OCI-LY1 (cell line): ENCODE measurements around the gene SLC4A5.

Experiments used
- H2AFZ ChIP-seq: fragments of 200-600 bp; sonication (generic), shearing (Covaris generic); 2 replicates; pipeline ENCODE4 v1.6.0; 2014; ENCODE audit warnings: antibody characterized with exemption, mild to moderate bottlenecking, low read length
- H3F3A ChIP-seq: fragments of 200-600 bp; sonication (generic), shearing (Covaris generic); 2 replicates; pipeline ENCODE4 v1.6.0; 2014; ENCODE audit warnings: mild to moderate bottlenecking, antibody characterized with exemption, low read length, moderate library complexity; ENCODE audit not compliant: insufficient read depth
- H3K27ac ChIP-seq: fragments of 200-600 bp; sonication (generic); 2 replicates; pipeline ENCODE4 v1.5.1; 2014; ENCODE audit warnings: low read length, mixed run types, mild to moderate bottlenecking, low read depth; ENCODE audit not compliant: poor library complexity, severe bottlenecking
- H3K27me3 ChIP-seq: fragments of 200-600 bp; sonication (generic); 2 replicates; pipeline ENCODE4 v1.6.0; 2014; ENCODE audit warnings: antibody characterized with exemption, mild to moderate bottlenecking, low read length, moderate library complexity; ENCODE audit not compliant: insufficient read depth
- H3K36me3 ChIP-seq: fragments of 200-600 bp; sonication (generic); 2 replicates; pipeline ENCODE4 v1.6.1; 2014; ENCODE audit warnings: mild to moderate bottlenecking, antibody characterized with exemption, low read length, moderate library complexity, mixed read lengths; ENCODE audit not compliant: insufficient read depth
- H3K4me1 ChIP-seq: fragments of 200-600 bp; sonication (generic); 2 replicates; pipeline ENCODE4 v1.5.1; 2014; ENCODE audit warnings: mild to moderate bottlenecking, low read length, moderate library complexity; ENCODE audit not compliant: insufficient read depth, severe bottlenecking
- H3K4me2 ChIP-seq: fragments of 200-600 bp; sonication (generic), shearing (Covaris generic); 2 replicates; pipeline ENCODE4 v1.6.1; 2014; ENCODE audit warnings: low read length
- H3K4me3 ChIP-seq: fragments of 200-600 bp; sonication (generic); 2 replicates; pipeline ENCODE4 v1.5.1; 2014; ENCODE audit warnings: low read length, low read depth, mild to moderate bottlenecking, mixed read lengths; ENCODE audit not compliant: poor library complexity, severe bottlenecking
- H3K79me2 ChIP-seq: fragments of 200-600 bp; shearing (Covaris generic); 2 replicates; pipeline ENCODE4 v1.6.1; 2016; ENCODE audit warnings: mixed run types, low read length, mixed read lengths; ENCODE audit not compliant: insufficient read depth
- H3K9ac ChIP-seq: fragments of 200-600 bp; sonication (generic), shearing (Covaris generic); 2 replicates; pipeline ENCODE4 v1.6.1; 2014; ENCODE audit warnings: mild to moderate bottlenecking, low read length, mixed read lengths
- H3K9me2 ChIP-seq: fragments of 200-600 bp; sonication (generic), shearing (Covaris generic); 2 replicates; pipeline ENCODE4 v1.6.1; 2014; ENCODE audit warnings: low read depth, mild to moderate bottlenecking, low read length, mixed read lengths
- H3K9me3 ChIP-seq: fragments of 200-600 bp; shearing (Covaris generic); 2 replicates; pipeline ENCODE4 v1.6.1; 2014; ENCODE audit warnings: low read length, mixed read lengths
- H4K20me1 ChIP-seq: fragments of 200-600 bp; sonication (generic), shearing (Covaris generic); 2 replicates; pipeline ENCODE4 v1.6.0; 2016; ENCODE audit warnings: mild to moderate bottlenecking, low read length; ENCODE audit not compliant: insufficient read depth
- CTCF ChIP-seq: fragments of 200-600 bp; sonication (generic), shearing (Covaris generic); IDR thresholded peaks from 2 replicates; pipeline ENCODE4 v1.5.1; 2017; ENCODE audit warnings: mild to moderate bottlenecking, antibody characterized with exemption, low read length, moderate library complexity, mixed read lengths
- EZH2 ChIP-seq: fragments of 200-600 bp; sonication (generic), shearing (Covaris generic); IDR thresholded peaks from 2 replicates; pipeline ENCODE4 v1.8.0; 2017; ENCODE audit warnings: borderline replicate concordance, mixed run types, mild to moderate bottlenecking, antibody characterized with exemption, low read length, moderate library complexity, mixed read lengths

SLC4A5 gene

GRCh38 chr2:74385396-74385795, 42.2 kb upstream of the SLC4A5 start:
- TF ChIP-seq CTCF, result no peak
- no peak for TF ChIP-seq EZH2
- H3K36me3 ChIP-seq, result peaks cover 7% of the 10 kb centered on the region; the same call in 1 of the 2 replicates
- no peak overlapping the region for H3K27ac ChIP-seq
- H3K4me2 ChIP-seq, result no peak overlapping the region
- H3F3A ChIP-seq, result no peaks in the 10 kb centered on the region
- H3K79me2 ChIP-seq, result no peaks in the 10 kb centered on the region
- peaks cover 12% of the 10 kb centered on the region for H3K4me1 ChIP-seq
- H3K4me3 ChIP-seq, result no peak overlapping the region
- no peak overlapping the region for H3K9ac ChIP-seq
- H3K9me3 ChIP-seq, result no peaks in the 10 kb centered on the region
- no peak overlapping the region for H2AFZ ChIP-seq
- no peaks in the 10 kb centered on the region for H3K9me2 ChIP-seq
- no peaks in the 10 kb centered on the region for H3K27me3 ChIP-seq
- no peaks in the 10 kb centered on the region for H4K20me1 ChIP-seq

GRCh38 chr2:74384051-74384450, 40.8 kb upstream of the SLC4A5 start:
- Histone ChIP-seq H3K9ac (no peak overlapping the region), H3K27me3 (no peaks in the 10 kb centered on the region), H3K36me3 (peaks cover 7% of the 10 kb centered on the region; the same call in 1 of the 2 replicates), H3K9me2 (no peaks in the 10 kb centered on the region), H3K4me3 (no peak overlapping the region), H3F3A (no peaks in the 10 kb centered on the region), H2AFZ (no peak overlapping the region), H3K9me3 (no peaks in the 10 kb centered on the region), H4K20me1 (no peaks in the 10 kb centered on the region), H3K4me1 (peaks cover 11% of the 10 kb centered on the region), H3K4me2 (no peak overlapping the region), H3K79me2 (no peaks in the 10 kb centered on the region), H3K27ac (no peak overlapping the region)
- TF ChIP-seq EZH2, result no peak
- no peak for TF ChIP-seq CTCF

- H3K79me2 ChIP-seq, result no peaks in the 10 kb centered on the region
Measured at GRCh38 chr2:74383254-74383653, 40.0 kb upstream of the SLC4A5 start.

More at GRCh38 chr2:74383254-74383653, 40.0 kb upstream of the SLC4A5 start:
- no peak for TF ChIP-seq CTCF
- TF ChIP-seq EZH2, result no peak
- no peak overlapping the region for H3K9ac ChIP-seq
- no peaks in the 10 kb centered on the region for H3F3A ChIP-seq
- H3K4me2 ChIP-seq, result no peak overlapping the region
- H3K4me3 ChIP-seq, result no peak overlapping the region
- peaks cover 11% of the 10 kb centered on the region for H3K4me1 ChIP-seq
- no peaks in the 10 kb centered on the region for H3K27me3 ChIP-seq
- H3K36me3 ChIP-seq, result peaks cover 7% of the 10 kb centered on the region; the same call in 1 of the 2 replicates
- H2AFZ ChIP-seq, result no peak overlapping the region
- no peak overlapping the region for H3K27ac ChIP-seq
- H4K20me1 ChIP-seq, result no peaks in the 10 kb centered on the region
- H3K9me3 ChIP-seq, result no peaks in the 10 kb centered on the region
- H3K9me2 ChIP-seq, result no peaks in the 10 kb centered on the region
